Adipocyte (in vitro differentiated cells): ENCODE results near the gene HGF.

ENCODE experiments used
- DNase-seq: peaks from one replicate; pipeline ENCODE4 v3.0.0-alpha.2; 2015; ENCODE audit warnings: low read depth
- H3K27me3 ChIP-seq: replicated peaks from 2 replicates; pipeline ENCODE4 v1.7.0; 2013; ENCODE audit warnings: mild to moderate bottlenecking, low read length, moderate library complexity; ENCODE audit not compliant: control insufficient read depth, insufficient read depth
- H3K36me3 ChIP-seq: 2 replicates; pipeline ENCODE4 v1.7.0; 2013; ENCODE audit warnings: low read length, mild to moderate bottlenecking, moderate library complexity; ENCODE audit not compliant: control insufficient read depth, insufficient read depth, severe bottlenecking
- H3K4me1 ChIP-seq: 2 replicates; pipeline ENCODE4 v1.7.0; 2013; ENCODE audit warnings: mild to moderate bottlenecking, low read length, moderate library complexity; ENCODE audit not compliant: control insufficient read depth, insufficient read depth
- H3K4me3 ChIP-seq: 2 replicates; pipeline ENCODE4 v1.7.0; 2013; ENCODE audit warnings: mild to moderate bottlenecking, low read length, moderate library complexity
- H3K9ac ChIP-seq: 2 replicates; pipeline ENCODE4 v1.7.0; 2013; ENCODE audit warnings: mild to moderate bottlenecking, low read length, moderate library complexity
- H3K9me3 ChIP-seq: 2 replicates; pipeline ENCODE4 v1.7.0; 2013; ENCODE audit warnings: mild to moderate bottlenecking, low read length, moderate library complexity; ENCODE audit not compliant: control insufficient read depth

The HGF gene

DNA sequence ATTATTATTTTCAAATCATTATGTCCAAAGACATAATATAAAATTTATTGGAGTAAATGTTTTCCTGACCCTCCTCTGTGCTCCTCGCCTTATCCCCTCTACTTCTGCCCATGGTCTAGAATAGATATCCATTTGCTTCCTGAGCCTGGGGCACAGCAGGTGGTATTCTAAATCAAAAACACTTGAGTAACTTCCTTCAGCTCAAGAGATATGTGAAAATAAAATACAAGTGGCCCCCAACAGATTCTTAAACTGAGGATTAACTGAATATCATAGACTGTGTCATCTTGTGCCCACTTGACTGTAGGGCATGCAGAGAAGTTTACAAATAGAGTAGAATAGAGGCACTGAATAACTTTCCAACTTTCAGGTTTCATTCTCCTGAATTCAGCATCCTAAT, 59.1 kb downstream of the HGF start:
- no peaks in the 10 kb centered on the region for H3K4me1 ChIP-seq
- H3K9ac ChIP-seq: no peak overlapping the region
- no peaks in the 10 kb centered on the region for H3K27me3 ChIP-seq
- peaks cover 6% of the 10 kb centered on the region for H3K36me3 ChIP-seq
- H3K4me3 ChIP-seq: no peak overlapping the region
- no peaks in the 10 kb centered on the region for H3K9me3 ChIP-seq
- DNase-seq: no peak

DNA sequence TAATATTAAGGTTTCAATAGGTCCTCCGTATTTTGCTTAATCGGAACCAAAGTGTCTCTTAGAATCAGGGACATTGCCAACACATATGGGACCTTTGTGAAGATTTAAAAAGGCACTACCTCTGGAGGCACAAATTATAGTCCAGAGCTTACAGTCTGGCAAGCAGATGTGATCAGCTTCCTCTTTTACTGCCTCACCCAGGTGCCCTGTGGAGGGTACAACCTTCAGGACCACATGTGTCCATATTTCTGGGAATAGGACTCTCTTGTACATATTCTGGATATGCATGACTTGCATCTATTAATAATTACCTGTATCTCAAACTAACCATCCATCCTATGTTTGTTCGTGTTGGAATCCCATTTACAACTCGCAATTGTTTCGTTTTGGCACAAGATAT, 60.0 kb downstream of the HGF start:
- peaks cover 2% of the 10 kb centered on the region for H3K4me1 ChIP-seq
- no peak overlapping the region for H3K4me3 ChIP-seq
- H3K27me3 ChIP-seq: no peaks in the 10 kb centered on the region
- H3K9ac ChIP-seq: no peak overlapping the region
- no peaks in the 10 kb centered on the region for H3K9me3 ChIP-seq
- DNase-seq: no peak
- H3K36me3 ChIP-seq: peaks cover 6% of the 10 kb centered on the region

DNA sequence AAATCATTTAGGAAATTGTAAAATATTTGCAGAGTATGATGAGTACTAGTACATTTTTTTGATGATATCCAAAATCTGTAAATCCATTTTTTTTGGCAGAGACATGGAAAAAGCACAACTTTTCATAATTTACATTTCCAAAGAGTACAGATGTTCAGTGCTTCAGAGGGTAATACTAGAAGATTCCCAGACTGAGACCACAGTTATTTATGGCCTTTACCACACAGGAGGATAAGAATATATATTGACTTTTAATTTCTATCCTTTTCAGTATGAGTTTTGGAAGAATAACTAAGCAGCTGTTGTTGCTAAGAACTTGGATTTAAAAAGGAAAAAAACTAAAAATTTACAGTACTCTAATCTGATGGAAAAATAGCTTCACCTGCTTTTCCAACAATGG, 61.9 kb downstream of the HGF start:
- DNase-seq: no peak

DNA sequence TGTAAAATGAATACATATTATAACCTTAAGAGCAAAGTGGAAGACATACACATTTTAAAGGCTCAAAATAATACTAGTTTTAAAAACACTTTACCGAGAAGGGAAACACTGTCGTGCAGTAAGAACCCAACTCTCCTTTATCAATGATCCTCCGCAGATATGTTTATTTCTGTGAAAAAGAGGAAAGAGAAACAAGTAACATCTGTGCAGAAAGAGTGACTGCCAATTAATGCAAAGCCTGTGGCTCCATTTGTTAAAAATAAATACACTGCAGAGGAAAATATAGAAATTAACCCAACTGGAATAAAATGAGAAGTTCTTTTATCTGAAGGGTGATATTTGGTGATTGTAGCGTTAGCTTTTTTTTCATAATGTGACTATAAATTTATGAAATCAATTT, 62.7 kb downstream of the HGF start:
- no peak for DNase-seq
- no peaks in the 10 kb centered on the region for H3K27me3 ChIP-seq
- H3K9me3 ChIP-seq: no peaks in the 10 kb centered on the region
- no peak overlapping the region for H3K9ac ChIP-seq
- no peak overlapping the region for H3K4me3 ChIP-seq
- peaks cover 7% of the 10 kb centered on the region for H3K4me1 ChIP-seq
- H3K36me3 ChIP-seq: peaks cover 6% of the 10 kb centered on the region

More for the DNA sequence above, 61.9 kb downstream of the HGF start:
- Histone ChIP-seq H3K9ac (no peak overlapping the region), H3K36me3 (peaks cover 6% of the 10 kb centered on the region), H3K27me3 (no peaks in the 10 kb centered on the region), H3K4me3 (no peak overlapping the region), H3K9me3 (no peaks in the 10 kb centered on the region), H3K4me1 (peaks cover 7% of the 10 kb centered on the region)

DNA sequence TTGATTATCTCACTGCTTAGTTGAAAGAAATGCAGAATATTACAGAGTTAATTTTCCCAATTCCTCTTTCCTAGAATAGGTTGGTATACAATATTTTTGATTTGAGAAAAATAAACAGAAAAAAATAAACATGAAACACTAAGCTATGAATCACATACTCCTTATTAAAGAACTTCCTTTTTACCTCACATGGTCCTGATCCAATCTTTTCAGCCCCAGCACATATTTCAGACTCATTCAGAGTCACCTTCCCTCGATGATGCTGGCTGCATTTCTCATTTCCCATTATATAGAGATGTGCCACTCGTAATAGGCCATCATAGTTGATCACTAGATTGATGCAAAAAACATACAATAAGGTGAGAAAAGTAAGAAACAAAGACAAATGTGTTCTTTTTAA, 64.6 kb downstream of the HGF start:
- DNase-seq: no peak
- no peaks in the 10 kb centered on the region for H3K27me3 ChIP-seq
- H3K9me3 ChIP-seq: no peaks in the 10 kb centered on the region
- no peak overlapping the region for H3K9ac ChIP-seq
- H3K4me3 ChIP-seq: no peak overlapping the region
- H3K36me3 ChIP-seq: peaks cover 6% of the 10 kb centered on the region
- H3K4me1 ChIP-seq: peaks cover 7% of the 10 kb centered on the region

DNA sequence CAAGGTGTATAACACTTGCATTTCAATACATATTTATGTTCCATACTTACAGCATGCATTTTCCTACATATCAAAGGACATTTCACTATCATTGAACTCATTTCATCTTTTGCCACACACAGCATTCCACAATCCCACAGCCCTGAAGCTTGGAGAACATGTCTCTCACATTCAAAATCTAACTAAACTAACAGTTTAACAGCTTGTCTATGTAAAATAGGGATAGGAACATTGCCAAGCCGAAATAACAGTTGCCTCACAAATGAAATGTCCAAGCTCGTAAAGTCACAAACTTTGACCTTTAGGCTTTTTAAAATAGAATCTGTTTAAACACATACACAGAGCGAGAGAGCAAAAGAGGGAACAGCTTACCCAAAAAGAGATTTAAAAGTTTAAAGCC, 65.3 kb downstream of the HGF start:
- no peak overlapping the region for H3K9ac ChIP-seq
- no peaks in the 10 kb centered on the region for H3K27me3 ChIP-seq
- peaks cover 1% of the 10 kb centered on the region for H3K36me3 ChIP-seq
- no peak for DNase-seq
- H3K4me1 ChIP-seq: peaks cover 7% of the 10 kb centered on the region
- H3K9me3 ChIP-seq: no peaks in the 10 kb centered on the region
- H3K4me3 ChIP-seq: no peak overlapping the region

DNA sequence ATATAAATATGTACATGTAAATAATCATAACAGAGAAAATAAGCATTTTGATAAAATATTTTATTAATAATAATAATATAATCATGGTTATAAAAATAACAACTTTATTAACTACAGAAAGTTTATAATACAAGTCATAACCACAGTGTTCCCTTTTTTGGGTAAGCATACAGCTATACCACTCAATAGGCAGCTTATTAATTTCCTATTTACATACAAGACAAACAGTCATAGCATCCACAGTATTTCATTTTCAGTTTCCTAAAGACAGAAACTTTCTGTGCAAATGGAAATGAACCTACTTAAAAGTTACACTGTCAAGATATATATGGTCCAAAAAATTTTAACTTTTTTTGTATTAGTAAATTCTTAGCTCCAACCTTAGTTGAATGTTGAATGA, 70.9 kb downstream of the HGF start:
- Histone ChIP-seq H3K4me3 (no peak overlapping the region), H3K27me3 (no peaks in the 10 kb centered on the region), H3K9me3 (no peaks in the 10 kb centered on the region), H3K4me1 (no peaks in the 10 kb centered on the region), H3K36me3 (no peaks in the 10 kb centered on the region), H3K9ac (no peak overlapping the region)
- no peak for DNase-seq

DNA sequence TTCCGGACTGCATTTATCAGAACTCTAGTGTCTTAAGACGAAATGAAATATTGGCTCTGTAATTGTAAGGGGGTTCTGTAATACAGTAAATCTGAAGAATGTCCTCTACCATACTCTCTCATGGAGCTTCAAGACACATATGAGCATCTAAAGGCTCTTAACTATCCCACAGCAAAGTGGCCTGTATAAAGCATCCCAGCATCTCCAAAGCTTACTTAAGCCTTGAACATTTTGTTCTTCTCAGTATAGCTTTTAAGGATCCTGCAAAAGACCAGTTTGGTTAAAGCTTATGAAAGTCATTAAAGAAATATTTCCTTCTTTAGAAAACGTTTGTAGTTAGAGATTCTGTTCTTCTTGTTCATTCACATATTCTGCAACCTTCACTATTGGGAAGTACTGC, 75.1 kb downstream of the HGF start:
- Histone ChIP-seq H3K4me3 (no peak overlapping the region), H3K36me3 (no peaks in the 10 kb centered on the region), H3K4me1 (peaks cover 12% of the 10 kb centered on the region), H3K9ac (no peak overlapping the region), H3K27me3 (no peaks in the 10 kb centered on the region), H3K9me3 (no peaks in the 10 kb centered on the region)
- peak; percentile 34 for DNase-seq

DNA sequence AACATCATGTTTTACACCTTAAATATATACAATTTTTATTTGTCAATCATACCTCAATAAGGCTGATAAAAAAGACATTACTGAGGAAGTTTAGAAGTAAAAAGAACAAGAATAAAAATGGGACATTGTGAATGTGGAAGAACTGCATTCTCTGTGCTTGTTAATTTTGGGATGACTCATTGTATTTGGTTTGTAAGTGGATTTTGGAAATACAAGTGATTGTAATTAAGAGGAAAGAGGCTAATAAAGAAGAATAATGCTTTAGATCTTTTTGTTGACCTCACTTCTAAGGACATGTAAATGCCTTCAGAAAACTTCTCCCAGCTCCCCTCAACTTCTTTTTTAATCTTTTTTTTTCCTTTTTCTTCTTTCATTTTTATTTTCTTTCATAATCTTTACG, 76.0 kb downstream of the HGF start:
- Histone ChIP-seq H3K9ac (no peak overlapping the region), H3K4me1 (peaks cover 12% of the 10 kb centered on the region), H3K4me3 (no peak overlapping the region), H3K36me3 (no peaks in the 10 kb centered on the region), H3K9me3 (no peaks in the 10 kb centered on the region), H3K27me3 (no peaks in the 10 kb centered on the region)
- DNase-seq: no peak

DNA sequence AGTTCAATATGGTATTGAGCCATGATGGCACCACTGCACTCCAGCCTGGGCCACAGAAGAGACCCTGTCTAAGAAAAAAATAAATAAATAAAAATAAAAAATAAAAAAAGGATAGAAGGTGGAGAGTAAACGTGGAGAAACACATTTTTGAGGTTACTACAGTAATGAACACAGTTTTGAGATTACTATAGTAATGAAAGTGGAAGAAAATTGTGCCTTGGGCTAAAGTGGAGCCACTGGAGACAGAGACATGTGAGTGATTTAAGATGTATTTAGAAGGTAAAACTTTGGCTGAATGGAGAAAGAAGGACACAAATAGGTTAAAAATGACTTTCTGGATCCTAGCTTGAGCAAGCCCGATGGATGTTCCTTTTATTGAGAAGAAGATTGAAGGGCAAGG, 76.8 kb downstream of the HGF start:
- Histone ChIP-seq H3K4me1 (peaks cover 12% of the 10 kb centered on the region), H3K27me3 (no peaks in the 10 kb centered on the region), H3K9ac (no peak overlapping the region), H3K9me3 (no peaks in the 10 kb centered on the region), H3K36me3 (no peaks in the 10 kb centered on the region), H3K4me3 (no peak overlapping the region)
- DNase-seq: no peak

DNA sequence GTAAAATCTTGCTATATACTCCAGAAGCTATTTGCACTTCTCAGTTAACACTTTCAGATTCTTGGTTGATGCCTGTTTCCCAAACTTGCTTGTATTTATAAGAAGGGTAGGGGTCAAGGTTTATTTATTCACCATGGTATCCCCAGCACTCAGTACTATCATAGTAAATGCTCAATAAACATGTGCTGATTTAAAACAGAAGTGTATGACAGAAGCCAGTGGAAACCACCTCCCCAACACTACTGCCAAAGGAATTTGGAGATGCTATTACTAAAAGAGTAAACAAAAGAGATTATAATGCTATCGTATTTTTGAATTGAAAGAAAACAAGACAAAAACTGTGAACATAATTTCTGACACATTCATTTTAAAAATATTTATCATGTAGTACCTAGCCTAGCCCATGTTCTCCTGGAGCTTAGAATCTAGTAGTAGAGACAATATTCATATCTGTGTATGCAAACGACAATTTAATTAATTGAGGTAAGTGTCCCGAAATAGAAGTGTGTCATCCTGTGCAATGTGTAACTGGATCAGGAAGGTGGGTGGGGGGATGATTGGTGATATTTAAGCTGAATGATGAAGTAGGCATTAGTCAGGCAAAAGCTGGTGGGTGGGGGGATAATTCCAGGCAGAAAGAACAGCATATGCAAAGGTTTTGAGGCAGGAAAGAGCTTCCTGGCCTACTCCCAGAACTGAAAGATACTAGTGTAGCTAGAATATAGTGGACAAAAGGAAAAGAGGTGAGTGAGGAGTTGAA, 77.5 kb downstream of the HGF start:
- H3K4me3 ChIP-seq: no peak overlapping the region
- DNase-seq: no peak
- no peaks in the 10 kb centered on the region for H3K27me3 ChIP-seq
- no peaks in the 10 kb centered on the region for H3K36me3 ChIP-seq
- H3K4me1 ChIP-seq: peaks cover 12% of the 10 kb centered on the region
- H3K9ac ChIP-seq: no peak overlapping the region
- no peaks in the 10 kb centered on the region for H3K9me3 ChIP-seq

DNA sequence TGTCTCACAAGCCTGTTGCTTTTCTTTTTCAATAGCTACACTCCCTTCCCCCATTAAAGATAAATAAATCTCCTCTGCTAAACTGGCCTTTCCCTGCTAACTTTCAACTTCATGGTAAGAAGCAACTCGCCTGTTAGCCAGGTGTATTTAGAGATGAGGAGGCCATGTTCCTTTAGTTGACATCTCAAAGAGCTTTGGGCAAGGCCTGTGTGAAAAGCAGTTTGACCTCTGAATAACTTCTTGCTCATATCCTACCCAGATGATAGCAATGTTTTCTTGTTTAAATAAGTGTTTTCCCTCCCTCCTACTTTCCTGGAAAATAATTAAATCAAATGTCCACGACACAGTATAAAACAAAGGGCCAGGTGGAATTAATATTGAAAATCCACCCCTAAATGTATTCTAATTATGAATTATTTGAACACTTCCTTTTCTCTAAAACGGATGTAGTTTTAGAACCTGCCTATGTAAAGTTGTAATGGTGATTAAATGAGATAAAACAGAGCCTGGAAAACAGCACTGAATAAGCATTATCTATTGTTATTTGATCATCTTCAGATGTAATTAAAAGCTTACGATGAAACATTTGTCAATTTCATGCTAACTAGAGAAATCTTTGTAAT, 78.5 kb downstream of the HGF start:
- H3K4me1 ChIP-seq: peaks cover 12% of the 10 kb centered on the region
- no peak overlapping the region for H3K4me3 ChIP-seq
- no peaks in the 10 kb centered on the region for H3K27me3 ChIP-seq
- no peaks in the 10 kb centered on the region for H3K9me3 ChIP-seq
- no peak overlapping the region for H3K9ac ChIP-seq
- no peak for DNase-seq
- no peaks in the 10 kb centered on the region for H3K36me3 ChIP-seq
